Activated CD4-positive, alpha-beta T cell treated with anti-CD3 and anti-CD28 coated beads, Interleukin-2, amount 50 U/mL, for 1 hour (primary cell): ENCODE measurements around the gene CASD1.

Experiments used
- DNase-seq: peaks from one replicate; pipeline ENCODE4 v3.0.0-alpha.2; 2020

CASD1 gene

GRCh38 chr7:94509264-94509886 is at the start of gene CASD1:
CASD1 (plus strand) TSS chr7:94509809; CDS start chr7:94510085, 276 bp downstream.
- peak; percentile 55 for DNase-seq

- DNase-seq = no peak
These were observed 43.1 kb upstream of the CASD1 start for GRCh38 chr7:94466516-94466915.

- DNase-seq = no peak
These were observed 38.0 kb upstream of the CASD1 start for GRCh38 chr7:94471604-94472003.

GRCh38 chr7:94472608-94473007 is 37.0 kb upstream of the CASD1 start:
- DNase-seq = no peak

- no peak for DNase-seq
These were observed 33.3 kb upstream of the CASD1 start for GRCh38 chr7:94476251-94476840.

- DNase-seq = no peak
These were observed 31.7 kb upstream of the CASD1 start for GRCh38 chr7:94477878-94478277.

- no peak for DNase-seq
These were observed 30.9 kb upstream of the CASD1 start for GRCh38 chr7:94478648-94479214.

GRCh38 chr7:94481279-94481678 is 28.3 kb upstream of the CASD1 start:
- DNase-seq = no peak

GRCh38 chr7:94482796-94483195 is 26.8 kb upstream of the CASD1 start:
- no peak for DNase-seq

GRCh38 chr7:94483843-94484242 is 25.8 kb upstream of the CASD1 start:
- no peak for DNase-seq

GRCh38 chr7:94486216-94486615 is 23.4 kb upstream of the CASD1 start:
- no peak for DNase-seq

GRCh38 chr7:94491410-94491809 is 18.2 kb upstream of the CASD1 start:
- no peak for DNase-seq

- DNase-seq = no peak
These were observed 17.0 kb upstream of the CASD1 start for GRCh38 chr7:94492601-94493000.

- no peak for DNase-seq
These were observed 11.5 kb upstream of the CASD1 start for GRCh38 chr7:94497874-94498670.

- no peak for DNase-seq
These were observed 10.7 kb upstream of the CASD1 start for GRCh38 chr7:94498918-94499317.

GRCh38 chr7:94507462-94507861 is 2.1 kb upstream of the CASD1 start:
- no peak for DNase-seq

GRCh38 chr7:94507962-94508361 is 1.6 kb upstream of the CASD1 start:
- no peak for DNase-seq

- DNase-seq = peak; percentile 65
These were observed 425 bp downstream of the CASD1 start for GRCh38 chr7:94509887-94510581.

GRCh38 chr7:94510582-94511496 is 1.2 kb downstream of the CASD1 start:
- peak; percentile 15 for DNase-seq

- DNase-seq = no peak
These were observed 2.1 kb downstream of the CASD1 start for GRCh38 chr7:94511718-94512117.

GRCh38 chr7:94512735-94513564 is 3.3 kb downstream of the CASD1 start:
- no peak for DNase-seq
